Activated CD4-positive, CD25-positive, alpha-beta regulatory T cell treated with anti-CD3 and anti-CD28 coated beads, Interleukin-2, amount 50 U/mL, for 24 hours (primary cell): ENCODE measurements around the gene RAMAC.
"Not testable (repeated sequence)": the region's sequence is repeated elsewhere in the genome, so short reads cannot be mapped to it uniquely, and the experiment has no call there.

Experiments
- ATAC-seq, 2 donors: fragments of 150-1000 bp; cut with Tn5 transposase; one replicate each; pipeline ENCODE4 v1.10.0; 2021; ENCODE audit warnings: mild to moderate bottlenecking in 1 of 2, moderate library complexity in 1 of 2

RAMAC gene

DNA sequence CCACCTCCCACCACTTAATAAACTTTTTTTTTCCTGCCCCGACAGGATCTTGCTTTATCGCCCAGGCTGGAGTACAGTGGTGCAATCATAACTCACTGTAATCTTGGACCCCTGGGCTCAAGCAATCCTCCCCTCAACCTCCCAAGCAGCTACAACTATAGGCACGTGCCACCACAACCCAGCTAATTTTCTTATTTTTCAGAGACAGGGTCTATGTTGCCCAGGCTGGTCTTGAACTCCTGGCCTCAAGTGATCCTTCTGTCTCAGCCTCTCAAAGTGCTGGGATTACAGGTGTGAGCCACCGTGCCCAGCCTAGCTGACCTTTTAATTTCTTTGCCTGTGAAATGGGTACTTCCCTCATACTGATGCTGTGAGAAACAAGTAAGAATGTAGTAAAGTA, 29.4 kb downstream of the RAMAC start:
- ATAC-seq = no peak

DNA sequence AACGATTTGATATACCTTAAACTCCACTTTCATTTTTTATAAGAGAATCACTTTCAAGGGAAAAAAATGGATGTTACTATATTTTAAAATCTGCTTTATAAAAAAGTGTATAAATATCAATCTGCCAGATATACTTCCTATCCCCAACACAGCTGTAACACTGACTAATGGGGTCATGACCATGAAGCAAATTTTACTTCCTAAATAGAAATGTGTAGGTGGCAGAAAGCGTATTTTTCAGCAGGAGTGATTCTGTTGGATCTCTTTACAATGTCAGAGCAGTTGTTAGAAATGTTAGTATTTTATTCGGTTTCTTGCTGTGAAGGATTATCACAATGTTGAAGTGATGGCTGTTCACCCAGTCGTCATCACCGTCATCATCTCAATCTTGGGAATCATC, 30.9 kb downstream of the RAMAC start:
- ATAC-seq = no peak

DNA sequence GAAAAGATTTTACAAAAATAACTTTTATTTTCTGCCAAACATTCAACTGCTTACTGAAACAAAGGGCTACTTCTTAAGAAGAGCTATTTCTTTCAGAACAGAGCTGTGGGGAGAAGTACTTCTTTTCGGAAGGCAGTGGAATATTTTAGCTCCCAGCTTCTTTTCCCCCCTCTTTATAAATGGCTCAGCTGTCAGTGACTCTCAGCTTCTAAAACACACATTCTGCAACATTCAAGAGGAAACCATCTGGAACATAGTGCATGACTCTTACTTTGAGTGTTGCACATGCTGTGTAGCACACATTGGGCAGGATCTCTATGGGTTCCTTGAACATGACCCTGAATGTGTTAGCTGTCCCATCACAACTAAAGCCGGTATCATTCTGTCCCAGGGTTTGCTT, 32.4 kb downstream of the RAMAC start:
- no peak for ATAC-seq

DNA sequence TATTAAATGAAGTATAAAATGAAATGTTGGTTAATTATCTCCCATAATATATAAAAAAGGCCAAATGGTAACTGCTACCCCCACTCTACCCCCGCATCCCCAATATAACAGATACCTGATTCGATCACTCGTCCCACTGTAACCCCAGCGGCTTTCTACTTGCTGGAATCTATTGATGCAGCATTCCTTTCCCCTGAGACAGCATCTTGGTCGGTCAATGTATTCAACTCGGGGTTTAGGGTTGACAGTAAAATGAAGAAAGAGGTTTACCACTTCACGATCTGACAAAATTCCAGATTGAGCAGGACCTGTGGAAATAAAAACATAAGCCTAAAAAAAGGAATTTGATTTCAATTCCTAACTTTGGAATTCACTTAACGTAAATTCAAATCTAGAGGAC, 44.0 kb downstream of the RAMAC start:
- ATAC-seq = no peak

DNA sequence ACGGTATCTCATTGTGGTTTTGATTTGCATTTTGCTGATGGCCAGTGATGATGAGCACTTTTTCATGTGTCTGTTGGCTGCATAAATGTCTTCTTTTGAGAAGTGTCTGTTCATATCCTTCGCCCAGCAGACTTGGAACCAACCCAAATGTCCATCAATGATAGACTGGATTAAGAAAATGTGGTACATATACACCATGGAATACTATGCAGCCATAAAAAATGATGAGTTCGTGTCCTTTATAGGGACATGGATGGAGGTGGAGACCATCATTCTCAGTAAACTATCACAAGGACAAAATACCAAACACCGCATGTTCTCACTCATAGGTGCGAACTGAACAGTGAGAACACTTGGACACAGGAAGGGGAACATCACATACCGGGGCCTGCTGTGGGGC, 45.2 kb downstream of the RAMAC start:
- ATAC-seq = not testable (repeated sequence)

DNA sequence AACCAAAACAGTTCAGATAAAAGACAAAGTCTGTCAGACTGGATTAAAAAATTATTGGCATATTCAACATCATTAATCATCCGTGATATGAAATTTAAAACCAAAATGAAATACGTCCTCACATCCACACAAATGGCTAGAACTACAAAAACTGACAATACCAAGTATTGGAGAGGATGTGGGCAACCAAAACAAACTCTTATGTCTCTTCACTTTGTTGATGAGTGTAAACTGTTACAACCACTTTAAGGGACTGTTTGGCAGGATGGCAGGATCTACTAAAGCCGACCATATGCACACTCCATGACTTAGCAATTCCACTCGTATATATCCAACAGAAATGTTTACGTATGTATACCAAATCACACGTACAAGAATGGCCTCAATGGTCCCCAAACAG, 50.2 kb downstream of the RAMAC start:
- ATAC-seq = no peak

GRCh38 chr15:83039206-83039605, 53.2 kb downstream of the RAMAC start:
- ATAC-seq = no peak
